Rectal smooth muscle tissue (tissue), 1 donor: ENCODE data around the gene VWA1.
A peak's percentile ranks its signal among the peaks of the same experiment; 100 is the strongest.
"Not testable (repeated sequence)": the region's sequence is repeated elsewhere in the genome, so short reads cannot be mapped to it uniquely, and the experiment has no call there.

ENCODE experiments used
- H3K27ac ChIP-seq: one replicate; pipeline ENCODE4 v1.7.0; 2013; ENCODE audit warnings: low read depth, low read length, inconsistent platforms
- H3K27me3 ChIP-seq: one replicate; pipeline ENCODE4 v1.7.0; 2013; ENCODE audit warnings: low read length; ENCODE audit not compliant: control insufficient read depth, insufficient read depth
- H3K36me3 ChIP-seq: one replicate; pipeline ENCODE4 v1.7.0; 2013; ENCODE audit warnings: low read length; ENCODE audit not compliant: control insufficient read depth, insufficient read depth
- H3K4me1 ChIP-seq: one replicate; pipeline ENCODE4 v1.7.0; 2013; ENCODE audit warnings: low read length; ENCODE audit not compliant: control insufficient read depth, insufficient read depth
- H3K4me3 ChIP-seq: one replicate; pipeline ENCODE4 v1.7.0; 2013; ENCODE audit warnings: low read length
- H3K9ac ChIP-seq: one replicate; pipeline ENCODE4 v1.7.0; 2013; ENCODE audit warnings: low read length

The VWA1 gene

DNA sequence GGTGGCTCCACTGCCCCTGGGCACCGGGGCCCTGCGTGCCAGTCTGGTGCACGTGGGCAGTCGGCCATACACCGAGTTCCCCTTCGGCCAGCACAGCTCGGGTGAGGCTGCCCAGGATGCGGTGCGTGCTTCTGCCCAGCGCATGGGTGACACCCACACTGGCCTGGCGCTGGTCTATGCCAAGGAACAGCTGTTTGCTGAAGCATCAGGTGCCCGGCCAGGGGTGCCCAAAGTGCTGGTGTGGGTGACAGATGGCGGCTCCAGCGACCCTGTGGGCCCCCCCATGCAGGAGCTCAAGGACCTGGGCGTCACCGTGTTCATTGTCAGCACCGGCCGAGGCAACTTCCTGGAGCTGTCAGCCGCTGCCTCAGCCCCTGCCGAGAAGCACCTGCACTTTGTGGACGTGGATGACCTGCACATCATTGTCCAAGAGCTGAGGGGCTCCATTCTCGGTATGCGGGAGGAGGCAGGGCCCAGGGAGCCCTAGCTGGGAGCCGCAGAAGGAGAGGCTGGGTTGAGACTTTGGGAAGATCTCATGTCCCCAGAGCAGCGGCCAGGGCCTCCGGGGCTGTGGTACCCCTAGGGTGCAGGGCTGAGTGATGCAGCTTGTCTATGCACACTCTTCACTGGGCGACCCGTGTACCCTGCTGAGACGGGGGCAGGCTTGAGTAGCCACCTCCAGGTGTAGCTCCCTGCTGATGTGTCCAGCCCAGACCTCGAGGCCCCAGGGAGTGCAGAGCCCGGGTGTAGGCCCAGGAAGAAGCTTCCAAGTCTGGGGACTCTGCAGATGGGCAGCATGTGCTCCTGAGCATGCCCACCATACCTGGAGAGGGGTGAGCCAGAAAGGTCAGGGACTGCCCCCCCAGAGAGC is 1.8 kb downstream of the VWA1 start:
- peak overlapping the region; percentile 18 for H3K27ac ChIP-seq

GRCh38 chr1:1437904-1438376 is 2.5 kb downstream of the VWA1 start:
- no peaks in the 10 kb centered on the region for H3K36me3 ChIP-seq
- H3K4me3 ChIP-seq, result no peak overlapping the region
- peaks cover 28% of the 10 kb centered on the region for H3K4me1 ChIP-seq
- no peak overlapping the region for H3K9ac ChIP-seq
- no peaks in the 10 kb centered on the region for H3K27me3 ChIP-seq
- no peak overlapping the region for H3K27ac ChIP-seq

More for the DNA sequence above, 1.8 kb downstream of the VWA1 start:
- Histone ChIP-seq H3K27me3 (no peaks in the 10 kb centered on the region), H3K9ac (no peak overlapping the region), H3K36me3 (no peaks in the 10 kb centered on the region), H3K4me1 (peaks cover 32% of the 10 kb centered on the region), H3K4me3 (peak overlapping the region; percentile 4)

GRCh38 chr1:1438531-1439381 is 3.3 kb downstream of the VWA1 start:
- peaks cover 20% of the 10 kb centered on the region for H3K4me1 ChIP-seq
- H3K9ac ChIP-seq, result no peak overlapping the region
- H3K27ac ChIP-seq, result no peak overlapping the region
- H3K27me3 ChIP-seq, result no peaks in the 10 kb centered on the region
- no peaks in the 10 kb centered on the region for H3K36me3 ChIP-seq
- no peak overlapping the region for H3K4me3 ChIP-seq

DNA sequence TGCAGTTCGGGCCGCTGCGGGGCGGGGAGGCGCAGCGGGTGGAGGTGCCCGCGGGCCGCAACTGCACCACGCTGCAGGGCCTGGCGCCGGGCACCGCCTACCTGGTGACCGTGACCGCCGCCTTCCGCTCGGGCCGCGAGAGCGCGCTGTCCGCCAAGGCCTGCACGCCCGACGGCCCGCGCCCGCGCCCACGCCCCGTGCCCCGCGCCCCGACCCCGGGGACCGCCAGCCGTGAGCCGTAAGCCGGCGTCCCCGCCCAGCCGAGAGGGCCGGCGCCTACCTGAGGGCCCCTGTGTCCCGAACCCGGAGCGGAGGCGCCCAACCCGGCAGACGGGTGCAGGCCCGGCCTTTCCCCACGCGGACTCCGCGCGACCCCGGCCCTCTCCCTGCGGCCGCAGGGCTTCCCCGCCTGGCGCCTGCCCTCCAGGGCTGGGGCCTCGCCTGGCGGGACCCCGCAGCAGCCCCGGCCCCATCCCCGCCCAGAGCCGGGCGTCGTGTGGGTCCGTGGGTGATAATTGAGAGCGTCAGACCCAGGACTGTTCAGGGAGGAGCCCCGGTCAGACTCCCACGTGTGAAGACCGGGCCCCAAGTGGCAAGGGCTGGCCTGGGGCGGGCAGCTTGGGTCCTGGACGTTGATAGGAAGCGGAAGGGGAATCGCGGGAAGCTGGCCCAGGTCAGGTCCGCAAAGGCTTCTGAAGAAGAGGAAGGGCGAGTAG is 4.2 kb downstream of the VWA1 start:
- H3K27me3 ChIP-seq, result no peaks in the 10 kb centered on the region
- H3K27ac ChIP-seq, result no peak overlapping the region
- H3K36me3 ChIP-seq, result no peaks in the 10 kb centered on the region
- peaks cover 11% of the 10 kb centered on the region for H3K4me1 ChIP-seq
- no peak overlapping the region for H3K9ac ChIP-seq
- H3K4me3 ChIP-seq, result no peak overlapping the region

- no peaks in the 10 kb centered on the region for H3K27me3 ChIP-seq
- peaks cover 6% of the 10 kb centered on the region for H3K4me1 ChIP-seq
- H3K27ac ChIP-seq, result no peak overlapping the region
- H3K4me3 ChIP-seq, result no peak overlapping the region
- H3K36me3 ChIP-seq, result no peaks in the 10 kb centered on the region
- H3K9ac ChIP-seq, result no peak overlapping the region
Measured at GRCh38 chr1:1440262-1441001, 4.9 kb downstream of the VWA1 start.

GRCh38 chr1:1441002-1441888 is 5.8 kb downstream of the VWA1 start:
- Histone ChIP-seq H3K27ac (no peak overlapping the region), H3K27me3 (no peaks in the 10 kb centered on the region), H3K4me3 (no peak overlapping the region), H3K36me3 (no peaks in the 10 kb centered on the region), H3K4me1 (peaks cover 6% of the 10 kb centered on the region), H3K9ac (no peak overlapping the region)

GRCh38 chr1:1442069-1442770 is 6.7 kb downstream of the VWA1 start:
- Histone ChIP-seq H3K27ac (no peak overlapping the region), H3K4me1 (peaks cover 4% of the 10 kb centered on the region), H3K27me3 (no peaks in the 10 kb centered on the region), H3K9ac (no peak overlapping the region), H3K4me3 (no peak overlapping the region), H3K36me3 (no peaks in the 10 kb centered on the region)

- not testable (repeated sequence) for H3K27ac ChIP-seq, H3K4me1 ChIP-seq, H3K36me3 ChIP-seq, H3K9ac ChIP-seq, H3K4me3 ChIP-seq, H3K27me3 ChIP-seq
Measured at GRCh38 chr1:1446631-1447030, 11.1 kb downstream of the VWA1 start.

DNA sequence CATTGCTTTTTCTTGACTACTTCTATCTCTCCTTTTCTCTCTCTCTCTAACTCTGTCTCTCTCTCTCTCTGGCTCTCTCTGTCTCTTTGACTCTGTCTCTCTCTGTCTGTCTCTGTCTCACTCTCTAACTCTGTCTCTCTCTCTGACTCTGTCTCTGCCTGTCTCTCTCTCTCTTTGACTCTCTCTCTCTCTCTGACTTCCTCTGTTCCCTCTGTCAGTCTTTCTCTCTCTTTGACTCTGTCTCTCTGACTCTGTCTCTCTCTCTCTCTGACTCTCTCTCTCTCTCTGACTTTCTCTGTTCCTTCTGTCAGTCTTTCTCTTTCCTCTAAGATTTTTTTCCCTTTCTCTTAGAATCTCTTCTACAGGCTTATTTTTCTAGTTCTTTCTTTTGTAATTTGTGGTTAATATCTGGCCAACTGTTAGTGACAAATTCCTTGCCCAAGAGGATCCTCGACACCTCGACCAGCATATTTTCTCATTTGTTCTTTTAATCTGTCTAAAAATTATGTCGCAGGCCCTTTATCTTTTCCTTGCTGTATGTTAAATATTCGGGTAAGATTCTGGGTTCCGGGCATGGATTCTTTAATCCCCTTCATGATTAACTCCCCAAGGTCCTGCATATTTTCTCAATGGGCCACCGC is 13.7 kb downstream of the VWA1 start, which contains the start of gene ATAD3C:
Gene ATAD3C, plus strand, starts transcription at position 591 of the 641 bp plus-strand sequence. CDS start 995 bp downstream, outside the sequence.
- no peaks in the 10 kb centered on the region for H3K36me3 ChIP-seq
- no peaks in the 10 kb centered on the region for H3K4me1 ChIP-seq
- H3K9ac ChIP-seq, result no peak within 1 kb of the TSS
- no peaks in the 10 kb centered on the region for H3K27me3 ChIP-seq
- no peak within 1 kb of the TSS for H3K27ac ChIP-seq
- no peak within 1 kb of the TSS for H3K4me3 ChIP-seq

DNA sequence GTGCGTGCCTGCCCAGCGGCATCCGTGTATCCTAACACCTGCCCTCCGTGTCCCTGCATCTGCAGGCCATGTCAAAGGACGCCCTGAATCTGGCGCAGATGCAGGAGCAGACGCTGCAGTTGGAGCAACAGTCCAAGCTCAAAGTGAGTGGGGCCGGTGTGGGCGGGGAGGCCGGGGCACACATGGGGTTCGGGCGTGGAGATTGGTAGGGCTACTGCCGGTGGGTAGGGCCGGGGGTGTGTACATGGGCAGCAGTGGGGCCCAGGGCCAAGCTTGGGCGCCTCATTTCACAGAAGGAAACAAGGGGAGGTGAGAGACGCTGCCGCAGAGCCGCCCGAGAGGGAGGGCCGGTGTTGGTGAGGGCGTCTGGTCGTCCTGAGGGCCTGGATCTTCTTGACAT is 15.1 kb downstream of the VWA1 start:
- not testable (repeated sequence) for H3K27me3 ChIP-seq, H3K4me1 ChIP-seq

More for the DNA sequence above, 15.1 kb downstream of the VWA1 start:
- not testable (repeated sequence) for H3K4me3 ChIP-seq, H3K9ac ChIP-seq, H3K27ac ChIP-seq, H3K36me3 ChIP-seq
